ENCODE data around the gene MAPK4. TPM values are rescaled to one million over a fixed set of nuclear protein-coding genes. Genes with fewer than 3 reads are reported as not detected.

MAPK4 gene
- total and polyA plus RNA-seq, 2 of the 4 experiments (the other 2 are of a cell fraction): not detected

- no peak overlapping the region for H2BK5ac ChIP-seq (ENCODE audit: low read depth, low read length, poor library complexity, severe bottlenecking)
- no CpG with 5 or more reads among the region's 1 CpG for WGBS, 2 experiments (ENCODE audit: extremely low coverage in 2 of 2, insufficient read length in 1 of 2)
- DNase-seq: no peak
- no peak for TF ChIP-seq BHLHE40 (IDR thresholded peaks at IDR 0.05; ENCODE audit: low read depth, low read length)
- TF ChIP-seq RCOR1 (IDR thresholded peaks at IDR 0.05; ENCODE audit: insufficient replicate concordance, low read length): no peak
- no peak for TF ChIP-seq RAD21 (IDR thresholded peaks at IDR 0.05; ENCODE audit: low read length)
- TF ChIP-seq CEBPB (IDR thresholded peaks at IDR 0.05; ENCODE audit: low read depth, low read length): no peak
- TF ChIP-seq MAZ (IDR thresholded peaks at IDR 0.05; ENCODE audit: borderline replicate concordance, low read depth, low read length): no peak
- TF ChIP-seq, protein P1, sequence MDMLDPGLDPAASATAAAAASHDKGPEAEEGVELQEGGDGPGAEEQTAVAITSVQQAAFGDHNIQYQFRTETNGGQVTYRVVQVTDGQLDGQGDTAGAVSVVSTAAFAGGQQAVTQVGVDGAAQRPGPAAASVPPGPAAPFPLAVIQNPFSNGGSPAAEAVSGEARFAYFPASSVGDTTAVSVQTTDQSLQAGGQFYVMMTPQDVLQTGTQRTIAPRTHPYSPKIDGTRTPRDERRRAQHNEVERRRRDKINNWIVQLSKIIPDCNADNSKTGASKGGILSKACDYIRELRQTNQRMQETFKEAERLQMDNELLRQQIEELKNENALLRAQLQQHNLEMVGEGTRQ (IDR thresholded peaks at IDR 0.05; ENCODE audit: low read depth, low read length): no peak
- no peak for TF ChIP-seq SMC3 (IDR thresholded peaks at IDR 0.05; ENCODE audit: low read depth, low read length)
- TF ChIP-seq MXI1 (IDR thresholded peaks at IDR 0.05; ENCODE audit: borderline replicate concordance, low read depth, low read length): no peak
- no peak for TF ChIP-seq CTCF (conservative IDR thresholded peaks at IDR 0.05; ENCODE audit: low read depth, low read length)
- no peak for TF ChIP-seq MAFK (IDR thresholded peaks at IDR 0.05; ENCODE audit: low read depth, low read length)
- intact Hi-C loops (cut with micrococcal nuclease) (no loop called here), dilution Hi-C loops (cut with HindIII; ENCODE audit: low sequenced_read_pairs, unreplicated experiment) (no loop called here), in situ Hi-C loops (cut with MboI; ENCODE audit: low sequenced_read_pairs) (no loop called here)
- H3K27ac ChIP-seq (ENCODE audit: insufficient read depth, low read length): no peak overlapping the region
- H3K18ac ChIP-seq (ENCODE audit: low read depth, low read length): no peak overlapping the region
- no peaks in the 10 kb centered on the region for H3K36me3 ChIP-seq (ENCODE audit: control insufficient read depth, insufficient read depth, low read length)
- no peak overlapping the region for H4K91ac ChIP-seq (ENCODE audit: insufficient read depth, low read depth, low read length)
- H3K4ac ChIP-seq (ENCODE audit: low read depth, low read length): no peak overlapping the region
- no TSS peak for BruUV-seq (replicated peaks)
- no peaks in the 10 kb centered on the region for H3K4me1 ChIP-seq (ENCODE audit: control insufficient read depth, insufficient read depth, low read length)
- POLR2A ChIA-PET (ENCODE audit: unreplicated experiment): no interaction called here
- H3K23ac ChIP-seq (ENCODE audit: low read depth, low read length): no peak overlapping the region
- H2BK120ac ChIP-seq (ENCODE audit: low read depth, low read length): no peak overlapping the region
- no peak overlapping the region for H2BK20ac ChIP-seq (ENCODE audit: low read depth, low read length)
- H3K79me1 ChIP-seq (ENCODE audit: low read depth in 1 of 2, low read length in 2 of 2): no peaks in the 10 kb centered on the region
- no peak overlapping the region for H3K4me3 ChIP-seq (ENCODE audit: insufficient read depth, low read depth, low read length)
- no peak overlapping the region for H3K56ac ChIP-seq (ENCODE audit: extremely low read depth, insufficient read depth, low read length)
- H4K20me1 ChIP-seq (ENCODE audit: insufficient read depth, low read length): no peaks in the 10 kb centered on the region
- no peak overlapping the region for H4K8ac ChIP-seq (ENCODE audit: low read depth in 2 of 2, low read length in 2 of 2)
- H3K27me3 ChIP-seq (ENCODE audit: control insufficient read depth, insufficient read depth, low read length): no peaks in the 10 kb centered on the region
- H3K4me2 ChIP-seq (ENCODE audit: low read depth, low read length): no peak overlapping the region
- H2AFZ ChIP-seq (replicated peaks; ENCODE audit: low read length, poor library complexity): no peak overlapping the region
- no peak for ATAC-seq (ENCODE audit: low read depth)
- H2AK5ac ChIP-seq (ENCODE audit: low read depth, low read length): no peak overlapping the region
- H4K5ac ChIP-seq (ENCODE audit: low read depth, low read length): no peak overlapping the region
- H3K9me3 ChIP-seq (ENCODE audit: control insufficient read depth, insufficient read depth, low read length): no peaks in the 10 kb centered on the region
- no peak overlapping the region for H3K14ac ChIP-seq (replicated peaks; ENCODE audit: low read depth, low read length)
- no peak overlapping the region for H2AK9ac ChIP-seq (replicated peaks; ENCODE audit: low read depth, low read length, poor library complexity)
- CTCF ChIA-PET: no interaction called here
- no peaks in the 10 kb centered on the region for H3K9me1 ChIP-seq (ENCODE audit: insufficient read depth, low read length)
- H3K9ac ChIP-seq (ENCODE audit: low read depth, low read length): no peak overlapping the region
- H2BK15ac ChIP-seq (ENCODE audit: low read depth, low read length): no peak overlapping the region
Observed at GRCh38 chr18:50680966-50681365, 121.1 kb downstream of the MAPK4 start.
